WTC11 (cell line): ENCODE results near the gene REELD1. TPM values are rescaled to one million over a fixed set of nuclear protein-coding genes. Genes with fewer than 3 reads are reported as not detected.

ENCODE experiments used
- ATAC-seq: fragments of 200-7000 bp; cut with Tn5 transposase; 2 replicates; pipeline ENCODE4 v1.10.0; 2021; ENCODE audit warnings: mild to moderate bottlenecking, moderate library complexity
- CTCF ChIA-PET: fragments of 300-600 bp; sonication (Branson Sonifier 250); formaldehyde crosslinking; loops from one replicate; lab custom pipeline; 2021; ENCODE audit warnings: antibody characterized with exemption; lab: Charles Lee
- POLR2A ChIA-PET: fragments of 350-600 bp; sonication (Branson Sonifier 250); formaldehyde crosslinking; loops from one replicate; lab custom pipeline; 2021; ENCODE audit warnings: antibody characterized with exemption; lab: Charles Lee
- DNase-seq: peaks from one replicate; pipeline ENCODE4 v3.0.0; 2021; ENCODE audit warnings: low spot score
- H3K27ac Mint-ChIP-seq: 2 replicates; pipeline ENCODE4 v1.8.0; 2021; ENCODE audit warnings: mixed read lengths
- H3K27me3 Mint-ChIP-seq: 2 replicates; pipeline ENCODE4 v1.8.0; 2021; ENCODE audit warnings: low read depth, mild to moderate bottlenecking, moderate library complexity, mixed read lengths
- H3K36me3 Mint-ChIP-seq: 2 replicates; pipeline ENCODE4 v1.8.0; 2021; ENCODE audit warnings: mixed read lengths
- H3K4me1 Mint-ChIP-seq: 2 replicates; pipeline ENCODE4 v1.8.0; 2022; ENCODE audit warnings: mixed read lengths
- H3K4me3 Mint-ChIP-seq: 2 replicates; pipeline ENCODE4 v1.8.0; 2021; ENCODE audit warnings: mild to moderate bottlenecking, moderate library complexity, mixed read lengths
- H3K9me3 Mint-ChIP-seq: 2 replicates; pipeline ENCODE4 v1.8.0; 2021; ENCODE audit warnings: mixed read lengths
- ATF3 ChIP-seq: sonication (generic); formaldehyde crosslinking; conservative IDR thresholded peaks from 2 replicates; pipeline ENCODE4 v1.8.1; 2022; ENCODE audit warnings: mild to moderate bottlenecking, missing genetic modification reagents
- ATF6 ChIP-seq: sonication (generic); formaldehyde crosslinking; IDR thresholded peaks from 2 replicates; pipeline ENCODE4 v1.8.1; 2023; ENCODE audit warnings: mild to moderate bottlenecking, missing genetic modification reagents
- CBFB ChIP-seq: sonication (generic); formaldehyde crosslinking; IDR thresholded peaks from 2 replicates; pipeline ENCODE4 v1.8.1; 2022; ENCODE audit warnings: mild to moderate bottlenecking, low read depth, missing genetic modification reagents
- E2F1 ChIP-seq: sonication (generic); formaldehyde crosslinking; IDR thresholded peaks from 2 replicates; pipeline ENCODE4 v1.8.0; 2022; ENCODE audit warnings: mild to moderate bottlenecking, missing genetic modification reagents
- ESRRA ChIP-seq: sonication (generic); formaldehyde crosslinking; IDR thresholded peaks from 2 replicates; pipeline ENCODE4 v1.8.1; 2022; ENCODE audit warnings: mild to moderate bottlenecking, missing genetic modification reagents, borderline replicate concordance
- FOXP4 ChIP-seq: sonication (generic); formaldehyde crosslinking; IDR thresholded peaks from 2 replicates; pipeline ENCODE4 v1.8.0; 2022; ENCODE audit warnings: mild to moderate bottlenecking, missing genetic modification reagents
- GTF2I ChIP-seq: fragments of 250-450 bp; sonication (Bioruptor Pico); conservative IDR thresholded peaks from 2 replicates; pipeline ENCODE4 v1.4.0; 2021; ENCODE audit warnings: mild to moderate bottlenecking
- IRF1 ChIP-seq: sonication (generic); formaldehyde crosslinking; IDR thresholded peaks from 2 replicates; pipeline ENCODE4 v1.8.0; 2023; ENCODE audit warnings: missing genetic modification reagents
- SMAD4 ChIP-seq: sonication (generic); formaldehyde crosslinking; IDR thresholded peaks from 2 replicates; pipeline ENCODE4 v1.8.0; 2022; ENCODE audit warnings: mild to moderate bottlenecking, missing genetic modification reagents
- TEAD1 ChIP-seq: sonication (generic); formaldehyde crosslinking; IDR thresholded peaks from 2 replicates; pipeline ENCODE4 v1.8.0; 2022; ENCODE audit warnings: mild to moderate bottlenecking, missing genetic modification reagents
- ZBTB21 ChIP-seq: sonication (generic); formaldehyde crosslinking; IDR thresholded peaks from 2 replicates; pipeline ENCODE4 v1.8.1; 2023; ENCODE audit warnings: mild to moderate bottlenecking, missing genetic modification reagents, borderline replicate concordance
- ZBTB43 ChIP-seq: sonication (generic); formaldehyde crosslinking; IDR thresholded peaks from 2 replicates; pipeline ENCODE4 v1.8.1; 2023; ENCODE audit warnings: mild to moderate bottlenecking, missing genetic modification reagents
- ZNF281 ChIP-seq: sonication (generic); formaldehyde crosslinking; IDR thresholded peaks from 2 replicates; pipeline ENCODE4 v1.8.0; 2023; ENCODE audit warnings: mild to moderate bottlenecking, missing genetic modification reagents
- ZNF416 ChIP-seq: fragments of 250-450 bp; sonication (Bioruptor Pico); IDR thresholded peaks from 2 replicates; pipeline ENCODE4 v1.9.0; 2021; ENCODE audit warnings: mild to moderate bottlenecking, inconsistent platforms
- ZNF532 ChIP-seq: fragments of 250-450 bp; sonication (Bioruptor Pico); IDR thresholded peaks from 2 replicates; pipeline ENCODE4 v1.9.0; 2021; ENCODE audit warnings: mild to moderate bottlenecking, borderline replicate concordance
- total RNA-seq: library from RNA; stranded (reverse); gene quantifications from 3 replicates; pipeline ENCODE4 v1.2.3, GENCODE V29; 2021

Gene REELD1
- total RNA-seq, 1 experiment from 2014 or later = not detected

- no peak overlapping the region for H3K27ac Mint-ChIP-seq
- no peak for TF ChIP-seq ZBTB21 (CRISPR knock-in tag)
- TF ChIP-seq ZNF416 (CRISPR knock-in tag) = no peak
- TF ChIP-seq TEAD1 (CRISPR knock-in tag) = no peak
- no peak for TF ChIP-seq SMAD4 (CRISPR knock-in tag)
- no peak for TF ChIP-seq IRF1 (CRISPR knock-in tag)
- no peak for TF ChIP-seq ZNF532
- no peak for TF ChIP-seq ESRRA (CRISPR knock-in tag)
- TF ChIP-seq ATF3 (CRISPR knock-in tag) = no peak
- TF ChIP-seq ATF6 (CRISPR knock-in tag) = no peak
- no peak for TF ChIP-seq E2F1 (CRISPR knock-in tag)
- no peak for TF ChIP-seq ZBTB43
- TF ChIP-seq GTF2I (CRISPR knock-in tag) = no peak
- no peak for TF ChIP-seq CBFB (CRISPR knock-in tag)
- TF ChIP-seq ZNF281 = no peak
- TF ChIP-seq FOXP4 = no peak
- ATAC-seq (no peak), DNase-seq (no peak)
- peaks cover 6% of the 10 kb centered on the region for H3K27me3 Mint-ChIP-seq
- CTCF ChIA-PET = no interaction called here
- H3K36me3 Mint-ChIP-seq = no peaks in the 10 kb centered on the region
- POLR2A ChIA-PET = no interaction called here
- no peak overlapping the region for H3K4me3 Mint-ChIP-seq
- H3K9me3 Mint-ChIP-seq = peaks cover 21% of the 10 kb centered on the region
- no peaks in the 10 kb centered on the region for H3K4me1 Mint-ChIP-seq
These were observed 48.5 kb upstream of the REELD1 start for GRCh38 chr4:146165840-146166239.
